ENCODE measurements around the gene FGGY.
A peak's percentile ranks its signal among the peaks of the same experiment; 100 is the strongest.

FGGY gene

DNA sequence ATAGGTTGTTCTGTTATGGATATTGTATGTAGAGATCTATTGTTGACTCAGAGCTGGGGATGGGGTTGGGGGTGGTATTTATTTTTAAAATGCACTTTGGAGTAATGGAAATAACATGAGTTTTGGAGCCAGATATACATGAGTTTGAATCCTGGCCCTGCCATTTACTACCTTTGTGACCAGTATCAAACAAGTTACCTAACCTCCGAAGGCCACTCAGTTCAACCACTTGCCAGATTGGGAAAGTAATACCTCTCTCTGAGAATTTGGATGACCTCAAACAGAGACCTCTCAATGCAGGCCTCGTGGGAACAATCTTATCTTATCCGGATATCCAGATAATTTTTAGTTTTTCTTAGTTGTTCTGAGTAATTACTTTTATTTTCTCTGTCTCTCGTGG, 181.0 kb downstream of the FGGY start:
- ATAC-seq (ENCODE audit: insufficient read depth, low read depth), result peak; percentile 37; the same call in 2 of the 3 replicates
- no peaks in the 10 kb centered on the region for H3K27me3 ChIP-seq (ENCODE audit: insufficient read depth, low read length, poor library complexity)
- H3K9me3 ChIP-seq (ENCODE audit: insufficient read depth, low read length, severe bottlenecking), result no peaks in the 10 kb centered on the region
- peak overlapping the region; percentile 23; the same call in 1 of the 2 replicates for H3K9ac ChIP-seq (ENCODE audit: low read depth, low read length)
- TF ChIP-seq, protein P1, sequence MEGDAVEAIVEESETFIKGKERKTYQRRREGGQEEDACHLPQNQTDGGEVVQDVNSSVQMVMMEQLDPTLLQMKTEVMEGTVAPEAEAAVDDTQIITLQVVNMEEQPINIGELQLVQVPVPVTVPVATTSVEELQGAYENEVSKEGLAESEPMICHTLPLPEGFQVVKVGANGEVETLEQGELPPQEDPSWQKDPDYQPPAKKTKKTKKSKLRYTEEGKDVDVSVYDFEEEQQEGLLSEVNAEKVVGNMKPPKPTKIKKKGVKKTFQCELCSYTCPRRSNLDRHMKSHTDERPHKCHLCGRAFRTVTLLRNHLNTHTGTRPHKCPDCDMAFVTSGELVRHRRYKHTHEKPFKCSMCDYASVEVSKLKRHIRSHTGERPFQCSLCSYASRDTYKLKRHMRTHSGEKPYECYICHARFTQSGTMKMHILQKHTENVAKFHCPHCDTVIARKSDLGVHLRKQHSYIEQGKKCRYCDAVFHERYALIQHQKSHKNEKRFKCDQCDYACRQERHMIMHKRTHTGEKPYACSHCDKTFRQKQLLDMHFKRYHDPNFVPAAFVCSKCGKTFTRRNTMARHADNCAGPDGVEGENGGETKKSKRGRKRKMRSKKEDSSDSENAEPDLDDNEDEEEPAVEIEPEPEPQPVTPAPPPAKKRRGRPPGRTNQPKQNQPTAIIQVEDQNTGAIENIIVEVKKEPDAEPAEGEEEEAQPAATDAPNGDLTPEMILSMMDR (IDR thresholded peaks at IDR 0.05; ENCODE audit: borderline replicate concordance, extremely low read depth, low read length, poor library complexity, severe bottlenecking), result no peak
- no peak for TF ChIP-seq EZH2 (IDR thresholded peaks at IDR 0.05; ENCODE audit: borderline replicate concordance, low read depth, low read length, severe bottlenecking)
- peaks cover 31% of the 10 kb centered on the region for H3K4me1 ChIP-seq (ENCODE audit: insufficient read depth, low read length)
- H3K36me3 ChIP-seq (ENCODE audit: insufficient read depth, low read length), result no peaks in the 10 kb centered on the region
- H4K20me1 ChIP-seq (ENCODE audit: insufficient read depth, low read length), result no peaks in the 10 kb centered on the region
- DNase-seq, result no peak
- 0 out of 2 replicates have a peak overlapping the region, but pooled peaks have one; percentile 7 for H2AFZ ChIP-seq (ENCODE audit: low read depth, low read length)
- H3K4me3 ChIP-seq (ENCODE audit: low read depth in 1 of 2, low read length in 2 of 2), result no peak overlapping the region
- H3K79me2 ChIP-seq (ENCODE audit: insufficient read depth, low read length), result no peaks in the 10 kb centered on the region
- peak overlapping the region; percentile 51 for H3K4me2 ChIP-seq (ENCODE audit: insufficient read depth, low read length)
- peak overlapping the region; percentile 77 for H3K27ac ChIP-seq (ENCODE audit: low read length)

DNA sequence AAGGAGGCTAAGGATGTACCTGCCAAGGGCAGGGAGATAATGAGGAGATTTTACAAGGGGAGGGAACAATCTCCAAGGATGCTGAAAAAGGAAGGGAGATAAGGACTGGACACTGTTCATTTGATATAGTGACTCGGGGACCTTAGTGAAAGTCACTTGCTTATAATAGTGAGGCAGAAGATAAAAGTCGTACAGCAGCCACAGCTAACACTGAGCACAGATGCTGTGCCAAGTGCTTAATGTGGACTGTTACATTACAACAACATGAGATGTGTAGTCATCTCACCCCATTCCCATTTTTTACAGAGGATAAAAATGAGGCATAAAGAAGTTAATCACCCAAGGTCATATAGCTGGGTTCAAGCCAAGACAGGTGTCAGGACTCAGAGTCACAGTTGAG, 181.9 kb downstream of the FGGY start:
- H3K27ac ChIP-seq (ENCODE audit: low read length), result no peak overlapping the region
- no peaks in the 10 kb centered on the region for H3K79me2 ChIP-seq (ENCODE audit: insufficient read depth, low read length)
- H3K4me2 ChIP-seq (ENCODE audit: insufficient read depth, low read length), result no peak overlapping the region
- DNase-seq (no peak), ATAC-seq (ENCODE audit: insufficient read depth, low read depth) (no peak)
- no peak overlapping the region for H3K9ac ChIP-seq (ENCODE audit: low read depth, low read length)
- no peak overlapping the region for H3K4me3 ChIP-seq (ENCODE audit: low read depth in 1 of 2, low read length in 2 of 2)
- H3K4me1 ChIP-seq (ENCODE audit: insufficient read depth, low read length), result peaks cover 41% of the 10 kb centered on the region
- no peak for TF ChIP-seq EZH2 (IDR thresholded peaks at IDR 0.05; ENCODE audit: borderline replicate concordance, low read depth, low read length, severe bottlenecking)
- TF ChIP-seq, protein P1 (IDR thresholded peaks at IDR 0.05; ENCODE audit: borderline replicate concordance, extremely low read depth, low read length, poor library complexity, severe bottlenecking), result no peak
- H3K36me3 ChIP-seq (ENCODE audit: insufficient read depth, low read length), result no peaks in the 10 kb centered on the region
- H2AFZ ChIP-seq (ENCODE audit: low read depth, low read length), result no peak overlapping the region
- no peaks in the 10 kb centered on the region for H3K27me3 ChIP-seq (ENCODE audit: insufficient read depth, low read length, poor library complexity)
- no peaks in the 10 kb centered on the region for H4K20me1 ChIP-seq (ENCODE audit: insufficient read depth, low read length)
- no peaks in the 10 kb centered on the region for H3K9me3 ChIP-seq (ENCODE audit: insufficient read depth, low read length, severe bottlenecking)

DNA sequence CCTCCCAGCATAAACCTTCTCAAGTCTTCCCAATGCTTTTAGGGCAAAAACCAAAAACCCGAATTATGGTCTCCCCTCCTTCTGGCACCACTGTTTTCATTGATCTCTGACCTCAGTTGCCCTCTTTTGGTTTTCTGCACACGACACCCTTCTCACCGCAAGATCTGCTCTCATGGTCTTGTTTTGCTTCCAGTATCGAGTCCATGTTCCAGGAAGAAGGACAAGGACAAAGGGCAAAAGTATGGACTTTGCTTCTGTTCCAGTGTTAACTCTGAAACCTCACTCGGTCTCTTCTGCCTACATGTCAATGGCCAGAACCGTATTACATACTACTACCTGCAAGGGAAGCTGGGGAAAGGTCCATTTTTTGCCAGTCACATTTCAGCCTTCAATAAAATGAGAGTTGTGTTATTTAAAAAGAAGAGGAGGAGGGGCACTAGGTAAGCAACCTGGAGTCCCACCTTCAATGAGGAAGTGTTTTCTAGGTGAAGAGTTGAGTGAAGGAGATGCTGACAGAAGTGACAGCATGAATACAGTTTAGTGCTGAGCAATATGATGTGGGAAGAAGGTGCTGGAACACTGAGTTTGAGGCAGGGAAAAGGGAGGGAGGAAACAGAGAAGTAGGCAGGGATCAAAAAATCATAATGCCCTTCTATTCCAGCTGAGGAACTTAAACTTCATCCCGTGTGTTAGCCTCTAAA, 183.4 kb downstream of the FGGY start:
- H3K27me3 ChIP-seq (ENCODE audit: insufficient read depth, low read length, poor library complexity), result no peaks in the 10 kb centered on the region
- no peaks in the 10 kb centered on the region for H3K79me2 ChIP-seq (ENCODE audit: insufficient read depth, low read length)
- TF ChIP-seq, protein P1 (IDR thresholded peaks at IDR 0.05; ENCODE audit: borderline replicate concordance, extremely low read depth, low read length, poor library complexity, severe bottlenecking), result no peak
- TF ChIP-seq EZH2 (IDR thresholded peaks at IDR 0.05; ENCODE audit: borderline replicate concordance, low read depth, low read length, severe bottlenecking), result no peak
- no peaks in the 10 kb centered on the region for H3K36me3 ChIP-seq (ENCODE audit: insufficient read depth, low read length)
- H2AFZ ChIP-seq (ENCODE audit: low read depth, low read length), result no peak overlapping the region
- no peak overlapping the region for H3K4me2 ChIP-seq (ENCODE audit: insufficient read depth, low read length)
- no peak for ATAC-seq (ENCODE audit: insufficient read depth, low read depth)
- no peaks in the 10 kb centered on the region for H4K20me1 ChIP-seq (ENCODE audit: insufficient read depth, low read length)
- H3K27ac ChIP-seq (ENCODE audit: low read length), result no peak overlapping the region
- DNase-seq, result no peak
- H3K9me3 ChIP-seq (ENCODE audit: insufficient read depth, low read length, severe bottlenecking), result no peaks in the 10 kb centered on the region
- no peak overlapping the region for H3K9ac ChIP-seq (ENCODE audit: low read depth, low read length)
- peaks cover 41% of the 10 kb centered on the region for H3K4me1 ChIP-seq (ENCODE audit: insufficient read depth, low read length)
- no peak overlapping the region for H3K4me3 ChIP-seq (ENCODE audit: low read depth in 1 of 2, low read length in 2 of 2)

Measured in DND-41 (cell line).